Motor neuron (in vitro differentiated cells): ENCODE data around the gene GLT8D2. TPM values are rescaled to one million over a fixed set of nuclear protein-coding genes. Genes with fewer than 3 reads are reported as not detected.

Experiments
- ATAC-seq, 8 experiments: fragments of 200-7000 bp; cut with Tn5 transposase; replicated peaks in 6 of 8; 2 replicates each; pipeline ENCODE4 v1.8.0; 2021; ENCODE audit warnings: mild to moderate bottlenecking in 8 of 8, moderate library complexity in 8 of 8
- H3K27ac ChIP-seq, 2 donors: fragments of 250-450 bp; sonication (Bioruptor Pico); 2 replicates each; pipeline ENCODE4 v1.9.0; 2021; ENCODE audit warnings: antibody characterized with exemption in 2 of 2, mild to moderate bottlenecking in 2 of 2, moderate library complexity in 1 of 2
- H3K4me1 ChIP-seq, 2 donors: fragments of 250-450 bp; sonication (Bioruptor Pico); replicated peaks in 1 of 2; 2 replicates each; pipeline ENCODE4 v1.6.1; 2021; ENCODE audit warnings: antibody characterized with exemption in 2 of 2, mild to moderate bottlenecking in 2 of 2, moderate library complexity in 1 of 2
- H3K4me3 ChIP-seq, 5 donors: fragments of 250-450 bp; sonication (Bioruptor Pico); 2 replicates each; pipeline ENCODE4 v1.9.0; 2021; ENCODE audit warnings: antibody characterized with exemption in 5 of 5, mild to moderate bottlenecking in 5 of 5, moderate library complexity in 4 of 5
- WGBS, 10 experiments: fragments of 450-650 bp; shearing (Covaris generic); methylation state at CpG; one replicate each; pipeline ENCODE4 v1.0.0; 2022; 5-methylcytosine and 5-hydroxymethylcytosine counted together
- in situ Hi-C, 9 experiments: fragments of 400-800 bp; cut with MboI; loops; one replicate each; pipeline ENCODE4 v1.15.0; 2021; ENCODE audit warnings: low sequenced_read_pairs in 9 of 9, low pct_unique_long_range_greater_than_20kb in 2 of 9; ENCODE audit not compliant: unreplicated experiment in 9 of 9
- total RNA-seq, 8 experiments: library from RNA; unstranded; fragments of 300-600 nt; gene quantifications; 2 replicates each; pipeline versions ENCODE4 v1.2.3 to v1.2.4, GENCODE V29; 2022

Gene GLT8D2
- total RNA-seq, 8 experiments from 2014 or later = 1.3 to 31.2 (median 3.4) TPM

DNA sequence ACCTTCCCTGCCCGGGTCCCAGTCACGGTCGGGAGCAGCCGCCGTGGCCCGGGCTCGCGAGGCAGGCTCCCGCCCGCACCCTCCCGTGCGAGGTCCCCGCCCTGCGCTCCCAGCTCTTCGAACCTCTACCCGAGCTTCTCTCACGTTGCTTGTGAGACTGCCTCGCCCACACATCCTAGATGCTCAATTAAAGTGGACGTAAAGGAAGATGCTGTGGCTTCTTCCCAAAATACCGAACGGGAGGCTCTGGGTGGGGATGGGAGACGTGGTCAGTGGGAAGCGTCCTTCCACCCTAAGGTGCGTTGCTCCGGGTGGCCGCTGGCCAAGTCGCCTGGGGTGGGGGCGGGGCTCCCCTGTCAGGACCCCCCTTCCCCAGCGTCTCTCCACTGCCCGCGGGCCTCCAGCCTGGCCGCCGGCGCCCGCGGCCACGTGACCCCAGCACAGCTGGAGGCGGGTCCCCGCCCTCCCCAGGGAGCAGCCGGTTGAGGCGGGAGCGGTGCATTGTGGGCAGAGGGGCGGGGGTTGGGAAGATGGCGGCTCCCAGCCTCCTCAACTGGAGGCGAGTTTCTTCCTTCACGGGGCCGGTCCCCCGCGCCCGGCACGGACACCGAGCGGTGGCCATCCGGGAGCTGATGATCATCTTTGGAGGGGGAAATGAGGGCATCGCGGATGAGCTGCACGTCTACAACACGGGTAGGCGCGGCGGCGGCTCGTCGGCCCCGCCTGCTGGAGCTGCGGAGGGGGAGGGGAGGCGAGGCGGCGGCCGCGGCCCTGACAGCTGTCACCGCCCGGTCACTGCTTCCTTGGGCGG lies 14.2 kb upstream of the GLT8D2 start, which contains the start of gene HCFC2:
Gene HCFC2, plus strand, starts transcription at position 501 of the 811 bp plus-strand sequence. Its CDS starts 30 bp downstream, at position 531.
- peak; percentile 81 to 96 (median 94) for ATAC-seq
- peaks cover 8 to 10% of the 10 kb centered on the region in 2 donors for H3K4me1 ChIP-seq
- peak within 1 kb of the TSS; percentile 78 to 98 (median 91) for H3K4me3 ChIP-seq
- WGBS, 10 experiments = 0% methylated on average over 1 of the region's 74 CpGs; no CpG with 5 or more reads in 9 of the 10 experiments
- peak within 1 kb of the TSS; percentile 91 to 93 for H3K27ac ChIP-seq
- in situ Hi-C loops = no loop called here

DNA sequence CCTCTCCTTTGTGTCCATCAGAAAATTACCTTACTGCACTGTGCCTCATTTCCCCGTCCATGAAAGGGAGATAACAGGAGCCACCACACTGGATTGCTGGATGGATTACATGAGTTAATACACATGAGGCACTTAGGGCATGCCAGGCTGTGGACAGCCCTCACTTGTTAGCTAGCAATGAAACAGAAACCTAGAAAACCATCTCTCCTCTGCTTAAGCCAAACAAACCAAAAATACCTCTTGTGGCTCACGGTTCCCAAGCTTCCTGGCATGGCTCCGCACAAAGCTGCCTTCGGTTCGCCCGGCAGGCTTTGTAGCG lies 13.7 kb upstream of the GLT8D2 start:
- H3K4me1 ChIP-seq = peaks cover 8 to 10% of the 10 kb centered on the region in 2 donors
- in situ Hi-C loops = no loop called here
- H3K27ac ChIP-seq = peak overlapping the region; percentile 91 to 93
- 0 to 43% (median 14%) methylated on average over 1 to 6 of the region's 7 CpGs; no CpG with 5 or more reads in 5 of the 10 experiments for WGBS, 10 experiments
- peak overlapping the region; percentile 78 to 98 (median 91) for H3K4me3 ChIP-seq
- ATAC-seq = peak in 7 of 8 experiments; percentile 5 to 22 (median 12)

DNA sequence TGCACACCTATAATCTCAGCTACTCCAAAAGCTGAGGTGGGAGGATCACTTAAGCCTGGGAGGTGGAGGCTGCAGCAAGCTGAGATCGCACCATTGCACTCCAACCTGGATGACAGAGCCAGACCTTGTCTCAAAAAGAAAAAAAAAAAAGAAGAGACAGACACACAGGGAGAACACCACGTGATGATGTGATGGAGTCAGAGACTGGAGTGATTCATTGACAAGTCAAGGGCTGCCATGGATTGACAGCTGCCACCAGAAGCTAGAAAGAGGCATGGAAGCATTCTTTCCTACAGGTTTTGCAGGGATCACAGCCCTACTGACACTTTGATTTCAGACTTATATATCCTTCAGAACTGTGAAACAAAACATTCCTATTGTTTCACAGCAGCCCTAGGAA lies 10.8 kb upstream of the GLT8D2 start:
- 0 to 86% (median 33%) methylated on average over 1 to 2 of the region's 2 CpGs; no CpG with 5 or more reads in 3 of the 10 experiments for WGBS, 10 experiments
- no peak for ATAC-seq
- in situ Hi-C loops = no loop called here
- no peak overlapping the region for H3K4me3 ChIP-seq
- H3K27ac ChIP-seq = no peak overlapping the region
- peaks cover 5 to 9% of the 10 kb centered on the region in 2 donors for H3K4me1 ChIP-seq

DNA sequence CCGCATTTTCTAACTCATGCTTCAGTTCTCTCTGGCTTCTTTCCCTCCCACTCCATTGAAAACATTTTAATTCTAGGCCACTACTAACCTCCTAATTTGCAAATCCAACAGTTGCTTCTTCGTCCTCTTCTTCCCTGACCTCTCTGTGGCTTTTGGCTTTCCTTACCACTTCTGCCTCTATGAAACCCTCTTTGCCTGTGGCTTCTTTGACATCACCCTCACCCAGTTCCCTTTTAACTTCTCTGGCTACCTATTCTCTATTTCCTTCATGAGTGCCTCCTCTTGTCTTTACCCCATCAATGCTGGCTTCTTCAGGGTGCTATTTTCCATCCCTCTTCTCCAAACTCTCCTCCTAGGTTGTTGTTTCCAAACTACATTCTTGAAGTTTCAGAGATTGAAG lies 10.0 kb upstream of the GLT8D2 start:
- 13 to 77% (median 59%) methylated on average over 1 to 2 of the region's 2 CpGs for WGBS, 10 experiments
- in situ Hi-C loops = no loop called here
- Histone ChIP-seq H3K4me1 (peaks cover 0 to 5% of the 10 kb centered on the region in 2 donors), H3K27ac (no peak overlapping the region), H3K4me3 (no peak overlapping the region)
- no peak for ATAC-seq

DNA sequence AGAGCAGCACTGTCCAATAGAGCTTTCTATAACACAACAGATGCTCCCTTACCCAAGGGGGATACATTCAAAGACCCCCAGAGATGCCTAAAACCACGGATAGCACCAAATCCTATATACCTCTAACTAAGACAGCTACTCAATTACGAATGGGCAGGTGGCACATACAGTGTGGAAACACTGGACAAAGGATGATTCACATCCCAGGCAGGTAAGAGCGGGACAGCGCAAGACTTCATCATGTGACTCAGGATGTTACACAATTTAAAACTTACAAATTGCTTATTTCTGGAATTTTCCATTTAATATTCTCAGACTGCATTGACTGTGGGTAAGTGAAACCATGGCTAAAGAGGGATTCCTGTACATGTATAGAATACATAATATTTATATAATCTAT lies 8.8 kb upstream of the GLT8D2 start:
- H3K4me3 ChIP-seq = no peak overlapping the region
- in situ Hi-C loops = no loop called here
- H3K4me1 ChIP-seq = peaks cover 0 to 5% of the 10 kb centered on the region in 2 donors
- no peak overlapping the region for H3K27ac ChIP-seq
- WGBS, 10 experiments = 54 to 100% (median 85%) methylated on average over 2 to 4 of the region's 4 CpGs; no CpG with 5 or more reads in 4 of the 10 experiments
- ATAC-seq = no peak

DNA sequence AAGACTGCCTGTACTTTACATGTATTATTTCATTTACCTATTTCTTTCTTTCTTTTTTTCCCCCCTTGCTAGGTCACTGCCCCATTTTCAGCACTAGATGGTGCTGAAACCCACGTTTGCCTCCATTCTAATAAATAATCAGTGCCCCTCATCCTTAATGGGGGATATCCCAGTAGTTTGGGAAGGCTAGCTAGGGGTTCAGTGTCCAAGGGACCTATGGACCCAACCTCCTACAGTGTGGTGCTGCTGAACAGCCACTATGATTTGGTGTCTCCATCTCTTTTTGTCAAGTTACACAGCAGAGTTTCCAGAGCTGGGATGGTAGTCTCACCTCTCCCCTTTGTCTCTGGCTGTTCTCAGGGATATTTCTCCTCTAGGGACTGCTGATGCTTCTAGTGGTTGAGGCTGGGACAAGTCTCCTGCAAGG lies 7.8 kb upstream of the GLT8D2 start:
- in situ Hi-C loops = no loop called here
- Histone ChIP-seq H3K27ac (no peak overlapping the region), H3K4me3 (no peak overlapping the region), H3K4me1 (no peaks in the 10 kb centered on the region)
- ATAC-seq = peak in 3 of 8 experiments; percentile 31 to 51 (median 44)
- WGBS, 10 experiments = 0% methylated on average over 1 of the region's 1 CpG; no CpG with 5 or more reads in 2 of the 10 experiments

DNA sequence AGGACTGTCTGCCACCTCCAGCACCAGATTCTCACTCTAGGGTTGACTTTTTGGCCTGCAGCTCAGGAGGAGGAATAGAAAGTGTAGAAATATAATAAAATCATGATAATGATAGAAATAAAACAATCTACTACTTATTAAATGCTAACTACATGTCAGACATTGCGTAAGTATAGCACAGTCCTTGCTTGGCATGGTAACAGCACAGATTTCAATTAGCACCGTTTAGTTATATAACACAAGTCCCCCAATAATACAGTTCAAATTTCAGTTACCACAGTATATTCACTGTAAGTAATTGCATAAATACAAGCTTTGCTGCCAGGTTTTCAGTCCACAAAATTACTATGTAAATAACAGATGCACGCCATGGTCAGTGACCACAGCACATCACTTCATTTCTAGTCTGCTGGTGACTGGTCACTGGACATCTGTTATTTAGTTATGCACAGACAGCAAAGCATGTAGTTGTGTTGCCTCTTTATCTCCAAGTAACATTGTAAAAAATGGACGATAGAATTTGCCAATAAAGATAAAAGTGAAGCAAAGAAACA lies 6.5 kb upstream of the GLT8D2 start:
- Histone ChIP-seq H3K4me3 (no peak overlapping the region), H3K27ac (no peak overlapping the region), H3K4me1 (no peaks in the 10 kb centered on the region)
- ATAC-seq = peak in 2 of 8 experiments; percentile 13
- in situ Hi-C loops = no loop called here
- WGBS, 10 experiments = 0 to 100% (median 77%) methylated on average over 1 to 4 of the region's 4 CpGs

DNA sequence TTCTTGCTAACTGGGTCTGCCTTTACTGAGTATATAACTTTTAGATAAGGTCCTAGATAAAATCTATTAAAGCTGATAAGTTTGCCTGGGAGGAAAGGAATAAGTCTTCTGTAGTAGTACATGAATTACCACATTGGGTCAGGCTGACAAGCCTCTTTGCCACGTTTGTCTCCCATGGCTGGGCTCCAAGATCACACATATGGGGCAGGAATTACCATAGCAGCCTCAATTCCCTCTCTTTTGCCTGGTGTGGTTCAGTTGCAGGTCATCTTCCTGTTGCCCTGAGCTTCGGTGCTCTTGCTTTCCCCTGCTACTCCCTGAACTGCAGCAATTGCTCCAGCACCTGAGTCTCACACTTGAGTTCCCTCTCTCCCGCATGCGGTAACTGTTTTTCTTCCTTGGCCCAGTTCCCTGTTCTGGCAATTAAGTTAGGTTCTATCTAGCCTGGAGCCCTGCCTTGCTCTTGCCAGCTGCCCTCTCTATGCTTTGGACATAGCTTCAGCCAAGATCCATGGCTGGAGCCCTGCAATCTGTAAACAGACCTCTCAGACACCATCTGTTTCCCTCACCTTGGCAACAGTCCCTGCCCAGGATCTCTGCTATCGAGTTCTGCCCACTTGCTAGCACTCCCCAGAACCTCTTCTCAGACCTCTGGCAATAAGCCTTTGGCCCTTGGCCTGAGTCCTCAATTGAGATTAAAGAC lies 5.8 kb upstream of the GLT8D2 start:
- 0 to 100% (median 67%) methylated on average over 1 to 5 of the region's 5 CpGs; no CpG with 5 or more reads in 3 of the 10 experiments for WGBS, 10 experiments
- peak in 4 of 8 experiments; percentile 65 to 91 (median 82) for ATAC-seq

DNA sequence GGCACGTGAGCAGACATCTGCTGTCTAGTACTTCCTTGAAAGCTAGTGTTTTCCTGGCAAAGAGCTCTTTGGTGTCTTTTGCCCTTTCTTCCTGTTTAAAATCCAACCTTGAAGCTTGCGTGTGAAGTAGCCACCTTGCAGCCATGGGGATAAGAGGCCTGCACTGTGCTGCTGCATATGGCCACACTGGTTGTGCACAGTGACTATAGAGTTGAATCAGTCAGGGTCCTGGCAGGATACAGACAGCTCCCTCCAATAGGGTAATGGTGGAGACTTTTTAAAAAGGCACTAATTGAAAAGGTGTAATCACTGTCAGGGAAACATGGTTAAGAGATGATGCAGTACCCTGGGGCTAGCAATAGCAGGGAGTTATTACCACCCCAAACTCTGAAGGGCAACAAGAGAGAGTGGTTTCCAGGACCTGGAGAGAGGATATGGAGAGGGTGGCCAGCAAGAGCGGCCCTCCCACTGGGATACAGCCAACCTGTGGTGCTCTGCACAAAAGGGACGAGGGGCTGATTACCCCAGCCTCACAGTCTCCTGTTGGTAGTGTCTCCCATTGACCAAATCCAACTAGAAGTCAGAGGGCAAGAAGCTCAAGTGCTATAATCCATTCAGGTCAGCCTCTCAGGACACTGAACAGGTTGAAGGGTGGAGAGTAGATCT lies 4.8 kb upstream of the GLT8D2 start:
- H3K4me3 ChIP-seq = no peak overlapping the region
- in situ Hi-C loops = no loop called here
- peaks cover 0 to 3% of the 10 kb centered on the region in 2 donors for H3K4me1 ChIP-seq
- no peak for ATAC-seq
- no peak overlapping the region for H3K27ac ChIP-seq
- 40 to 100% (median 71%) methylated on average over 1 to 4 of the region's 4 CpGs; no CpG with 5 or more reads in 2 of the 10 experiments for WGBS, 10 experiments

More for the DNA sequence above, 5.8 kb upstream of the GLT8D2 start:
- H3K27ac ChIP-seq = no peak overlapping the region
- in situ Hi-C loops = no loop called here
- H3K4me3 ChIP-seq = no peak overlapping the region
- H3K4me1 ChIP-seq = no peaks in the 10 kb centered on the region

DNA sequence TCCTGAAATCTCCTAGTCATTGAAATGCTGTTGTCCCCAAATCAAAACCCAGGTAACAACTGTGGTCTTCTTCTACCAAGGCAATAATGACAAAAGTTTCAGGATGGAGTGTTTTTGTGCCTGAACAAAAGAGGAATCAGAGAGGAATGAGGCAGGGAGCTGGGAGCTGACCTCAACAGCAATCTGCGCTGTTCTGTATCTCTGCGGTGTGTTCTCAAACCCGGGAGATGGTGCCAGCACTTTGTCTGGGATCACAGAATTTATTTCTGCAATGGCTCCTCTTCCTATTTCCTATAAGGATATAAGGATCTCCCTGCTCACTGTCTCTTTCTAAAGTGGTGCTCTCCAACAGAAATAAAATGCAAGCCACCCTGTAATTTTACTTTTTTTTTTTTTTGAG lies 449 bp upstream of the GLT8D2 start:
- H3K27ac ChIP-seq = no peak overlapping the region
- WGBS, 10 experiments = 42 to 83% (median 57%) methylated on average over 1 to 3 of the region's 3 CpGs; no CpG with 5 or more reads in 6 of the 10 experiments
- H3K4me3 ChIP-seq = no peak overlapping the region
- in situ Hi-C loops = no loop called here
- peaks cover 0 to 7% of the 10 kb centered on the region in 2 donors for H3K4me1 ChIP-seq
- ATAC-seq = peak in 3 of 8 experiments; percentile 8 to 25 (median 19)

DNA sequence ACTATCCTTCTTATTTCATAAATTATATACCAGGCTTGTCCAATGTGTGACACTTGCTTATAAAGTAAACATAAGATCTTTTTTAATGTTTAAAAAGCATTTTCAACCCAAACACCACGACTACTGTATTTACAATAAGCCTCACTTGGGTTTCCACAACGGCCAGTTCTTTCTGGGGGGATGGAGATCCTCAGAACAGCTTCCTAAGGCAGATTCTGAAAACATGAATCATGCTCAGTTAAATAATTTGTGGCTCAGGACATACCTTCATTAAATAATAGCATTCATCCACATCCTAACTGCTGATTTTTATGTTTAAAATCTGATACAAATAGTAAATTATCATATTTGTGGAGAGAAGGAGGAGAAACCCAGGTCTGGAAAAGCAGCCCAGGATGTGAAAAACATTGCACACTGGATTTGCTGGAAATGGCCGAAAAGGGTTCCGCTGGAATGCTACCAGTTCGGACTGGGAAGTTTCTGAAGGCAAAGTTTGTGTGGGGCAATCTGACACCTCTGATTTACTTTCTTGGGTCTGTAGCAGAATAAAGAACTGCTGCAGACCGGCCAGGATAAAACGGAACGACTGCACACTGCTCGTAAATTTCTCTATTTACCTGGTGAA lies 597 bp downstream of the GLT8D2 start:
- H3K4me1 ChIP-seq = peaks cover 0 to 7% of the 10 kb centered on the region in 2 donors
- peak in 2 of 8 experiments; percentile 36 to 44 for ATAC-seq
- in situ Hi-C loops = no loop called here
- WGBS, 10 experiments = 0 to 57% (median 21%) methylated on average over 1 to 9 of the region's 9 CpGs
- H3K4me3 ChIP-seq = peak overlapping the region in 3 of 5 donors; percentile 19 to 31 (median 22)
- H3K27ac ChIP-seq = no peak overlapping the region

DNA sequence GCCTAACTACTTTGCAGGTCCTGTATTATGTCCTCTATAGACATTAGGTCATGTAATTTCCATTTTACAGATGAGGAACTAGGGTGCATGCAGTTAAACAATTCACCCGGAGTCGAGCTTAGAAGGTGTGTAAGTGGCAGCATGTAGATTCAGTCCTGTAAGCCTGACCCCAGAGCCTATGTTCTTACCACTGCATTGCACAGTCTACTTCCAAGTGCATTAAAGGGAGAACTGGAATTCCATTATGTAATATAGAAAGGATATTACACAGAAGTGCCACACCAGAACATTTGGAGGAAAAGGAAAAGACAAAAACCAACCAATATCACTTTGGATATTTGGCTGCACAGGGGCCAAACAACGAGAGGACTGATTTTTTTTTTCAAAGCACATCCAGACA lies 1.2 kb downstream of the GLT8D2 start:
- no peak overlapping the region for H3K4me3 ChIP-seq
- peaks cover 0 to 7% of the 10 kb centered on the region in 2 donors for H3K4me1 ChIP-seq
- no peak overlapping the region for H3K27ac ChIP-seq
- in situ Hi-C loops = no loop called here
- 0 to 100% (median 78%) methylated on average over 1 to 3 of the region's 3 CpGs; no CpG with 5 or more reads in 2 of the 10 experiments for WGBS, 10 experiments
- no peak for ATAC-seq
